KMS-11 (cell line): ENCODE measurements around the gene RBM11.

Experiments used
- H2AFZ ChIP-seq: fragments of 200-600 bp; sonication (generic); 2 replicates; pipeline ENCODE4 v1.6.1; 2016; ENCODE audit warnings: antibody characterized with exemption, mixed run types, low read depth
- H3K27ac ChIP-seq: fragments of 200-600 bp; sonication (generic); 2 replicates; pipeline ENCODE4 v1.6.1; 2016; ENCODE audit warnings: mild to moderate bottlenecking, mixed run types
- H3K27me3 ChIP-seq: fragments of 200-600 bp; sonication (generic); 2 replicates; pipeline ENCODE4 v1.6.1; 2017; ENCODE audit warnings: mild to moderate bottlenecking, low read depth, mixed run types, moderate library complexity; ENCODE audit not compliant: insufficient read depth
- H3K36me3 ChIP-seq: fragments of 200-600 bp; sonication (generic); 2 replicates; pipeline ENCODE4 v1.6.1; 2017; ENCODE audit warnings: mild to moderate bottlenecking, mixed run types; ENCODE audit not compliant: insufficient read depth
- H3K4me1 ChIP-seq: fragments of 200-600 bp; sonication (generic); 2 replicates; pipeline ENCODE4 v1.6.1; 2016; ENCODE audit warnings: mild to moderate bottlenecking, low read depth, mixed run types; ENCODE audit not compliant: poor library complexity, severe bottlenecking
- H3K4me2 ChIP-seq: fragments of 200-600 bp; sonication (generic); 2 replicates; pipeline ENCODE4 v1.7.0; 2016; ENCODE audit warnings: mild to moderate bottlenecking, mixed run types
- H3K4me3 ChIP-seq: fragments of 200-600 bp; sonication (generic); IDR thresholded peaks from 2 replicates; pipeline ENCODE4 v1.6.1; 2017; ENCODE audit warnings: low read depth, low read length, mixed read lengths; ENCODE audit not compliant: insufficient read depth
- H3K79me2 ChIP-seq: fragments of 200-600 bp; sonication (generic); 2 replicates; pipeline ENCODE4 v1.6.1; 2016; ENCODE audit warnings: low read depth, mixed run types; ENCODE audit not compliant: insufficient read depth
- H3K9ac ChIP-seq: fragments of 200-600 bp; sonication (generic); 2 replicates; pipeline ENCODE4 v1.6.1; 2016; ENCODE audit warnings: mild to moderate bottlenecking, mixed run types
- H4K20me1 ChIP-seq: fragments of 200-600 bp; sonication (generic); 2 replicates; pipeline ENCODE4 v1.6.1; 2016; ENCODE audit warnings: mild to moderate bottlenecking, mixed run types; ENCODE audit not compliant: insufficient read depth
- TF ChIP-seq, protein P1 (sequence below): fragments of 200-600 bp; sonication (generic); conservative IDR thresholded peaks from 2 replicates; pipeline ENCODE4 v1.6.1; 2017; ENCODE audit warnings: low read depth, mild to moderate bottlenecking, antibody characterized with exemption, low read length, moderate library complexity, mixed read lengths

RBM11 gene

DNA sequence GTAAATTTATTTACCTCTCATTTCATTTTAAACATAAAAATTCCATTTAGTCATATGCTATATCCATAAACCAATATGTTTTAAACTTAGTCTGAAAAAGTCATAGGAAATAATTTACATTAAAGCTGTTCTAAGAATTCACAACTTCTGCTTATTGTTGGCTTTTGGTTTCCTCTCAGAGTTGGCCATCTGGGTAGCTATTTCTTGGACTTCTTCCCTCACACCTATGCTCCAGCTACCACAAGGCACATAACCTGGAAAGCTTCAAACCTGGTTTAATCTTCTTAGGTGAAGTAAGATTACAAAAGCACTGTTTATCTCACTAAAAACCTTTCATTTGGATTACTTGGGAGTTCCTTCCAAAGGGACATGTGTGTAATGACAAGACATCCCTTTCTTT, 29.8 kb downstream of the RBM11 start:
- H3K4me2 ChIP-seq, result no peak overlapping the region
- TF ChIP-seq, protein P1, sequence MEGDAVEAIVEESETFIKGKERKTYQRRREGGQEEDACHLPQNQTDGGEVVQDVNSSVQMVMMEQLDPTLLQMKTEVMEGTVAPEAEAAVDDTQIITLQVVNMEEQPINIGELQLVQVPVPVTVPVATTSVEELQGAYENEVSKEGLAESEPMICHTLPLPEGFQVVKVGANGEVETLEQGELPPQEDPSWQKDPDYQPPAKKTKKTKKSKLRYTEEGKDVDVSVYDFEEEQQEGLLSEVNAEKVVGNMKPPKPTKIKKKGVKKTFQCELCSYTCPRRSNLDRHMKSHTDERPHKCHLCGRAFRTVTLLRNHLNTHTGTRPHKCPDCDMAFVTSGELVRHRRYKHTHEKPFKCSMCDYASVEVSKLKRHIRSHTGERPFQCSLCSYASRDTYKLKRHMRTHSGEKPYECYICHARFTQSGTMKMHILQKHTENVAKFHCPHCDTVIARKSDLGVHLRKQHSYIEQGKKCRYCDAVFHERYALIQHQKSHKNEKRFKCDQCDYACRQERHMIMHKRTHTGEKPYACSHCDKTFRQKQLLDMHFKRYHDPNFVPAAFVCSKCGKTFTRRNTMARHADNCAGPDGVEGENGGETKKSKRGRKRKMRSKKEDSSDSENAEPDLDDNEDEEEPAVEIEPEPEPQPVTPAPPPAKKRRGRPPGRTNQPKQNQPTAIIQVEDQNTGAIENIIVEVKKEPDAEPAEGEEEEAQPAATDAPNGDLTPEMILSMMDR, result no peak
- no peaks in the 10 kb centered on the region for H3K36me3 ChIP-seq
- H3K4me3 ChIP-seq, result no peak overlapping the region
- H3K4me1 ChIP-seq, result no peaks in the 10 kb centered on the region
- no peak overlapping the region for H2AFZ ChIP-seq
- no peak overlapping the region for H3K9ac ChIP-seq
- no peaks in the 10 kb centered on the region for H3K79me2 ChIP-seq
- no peaks in the 10 kb centered on the region for H4K20me1 ChIP-seq
- H3K27me3 ChIP-seq, result no peaks in the 10 kb centered on the region
- H3K27ac ChIP-seq, result no peak overlapping the region

DNA sequence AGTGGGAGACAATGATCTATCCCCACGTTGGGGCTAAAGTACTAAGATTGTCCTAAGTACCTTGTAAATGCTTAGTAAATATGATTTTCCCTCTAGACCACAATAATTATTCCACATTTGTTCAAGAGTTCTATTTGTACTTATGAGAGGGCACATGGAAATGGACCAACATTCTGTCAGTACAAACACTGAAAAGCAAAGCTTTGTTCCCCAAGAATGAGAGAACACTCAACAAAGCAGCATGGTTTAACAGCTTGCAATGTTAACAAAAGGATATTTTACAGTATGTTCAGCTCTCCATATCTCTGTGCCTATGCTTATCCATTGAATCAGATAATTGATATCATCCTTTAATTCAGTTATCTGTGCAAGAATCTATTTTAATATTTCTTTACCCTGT, 35.4 kb downstream of the RBM11 start:
- Histone ChIP-seq H3K36me3 (no peaks in the 10 kb centered on the region), H3K4me2 (no peak overlapping the region), H3K4me1 (no peaks in the 10 kb centered on the region), H3K9ac (no peak overlapping the region), H4K20me1 (no peaks in the 10 kb centered on the region), H3K79me2 (no peaks in the 10 kb centered on the region), H3K4me3 (no peak overlapping the region), H2AFZ (no peak overlapping the region), H3K27me3 (no peaks in the 10 kb centered on the region), H3K27ac (no peak overlapping the region)
- TF ChIP-seq, protein P1, result no peak

DNA sequence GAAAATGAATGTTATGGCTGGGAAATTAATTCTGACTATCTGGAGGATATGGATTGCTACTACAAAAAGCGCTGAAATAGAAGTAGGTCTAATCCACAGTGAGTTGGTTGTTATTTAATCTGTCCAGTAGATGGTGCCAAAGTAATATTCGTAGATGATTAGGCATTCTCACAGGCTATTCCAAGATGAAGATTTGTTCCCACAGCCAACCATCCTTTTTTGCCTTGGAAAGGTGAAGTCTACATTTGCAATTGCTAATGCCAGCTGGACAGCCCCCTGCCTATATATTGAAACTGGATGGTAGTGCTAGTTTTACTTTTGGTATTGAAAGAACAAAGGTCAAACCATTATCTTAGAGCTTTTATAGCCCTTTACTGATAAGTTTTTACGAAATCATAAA, 43.8 kb downstream of the RBM11 start:
- Histone ChIP-seq H3K4me1 (peaks cover 27% of the 10 kb centered on the region), H4K20me1 (no peaks in the 10 kb centered on the region), H3K27ac (no peak overlapping the region), H3K36me3 (no peaks in the 10 kb centered on the region), H3K79me2 (no peaks in the 10 kb centered on the region), H3K4me2 (no peak overlapping the region), H3K9ac (no peak overlapping the region), H3K27me3 (no peaks in the 10 kb centered on the region), H3K4me3 (no peak overlapping the region), H2AFZ (no peak overlapping the region)
- TF ChIP-seq, protein P1, result peak; percentile 85

DNA sequence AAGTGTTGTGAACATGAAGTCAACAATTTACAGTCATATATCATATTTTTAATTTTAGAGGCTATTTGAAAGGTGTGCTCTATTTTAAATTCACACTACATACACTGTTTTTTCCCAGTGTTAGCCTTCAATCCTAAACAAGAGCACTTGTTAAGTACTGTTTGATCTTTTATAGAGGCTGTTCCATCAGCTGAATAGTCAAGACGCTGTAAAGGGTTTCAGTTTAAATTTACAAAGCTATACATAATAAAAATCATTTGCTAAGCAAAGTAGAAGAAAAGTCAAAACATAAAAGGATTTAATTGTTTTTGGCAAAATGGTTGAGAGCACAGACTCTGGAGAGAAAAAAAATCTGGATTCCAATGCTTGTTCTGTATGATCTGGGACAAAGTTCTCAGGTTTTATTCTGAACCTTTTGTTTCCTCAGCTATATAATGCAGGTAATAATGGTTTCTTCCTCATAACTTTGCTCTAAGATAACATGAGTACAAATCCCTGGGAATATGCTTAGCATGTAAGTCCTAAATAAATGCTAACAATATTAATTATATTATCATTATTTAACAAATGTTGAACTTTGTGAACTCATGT, 44.3 kb downstream of the RBM11 start:
- no peaks in the 10 kb centered on the region for H3K79me2 ChIP-seq
- H3K4me1 ChIP-seq, result peaks cover 27% of the 10 kb centered on the region
- no peaks in the 10 kb centered on the region for H3K27me3 ChIP-seq
- no peak overlapping the region for H3K9ac ChIP-seq
- H3K27ac ChIP-seq, result no peak overlapping the region
- H4K20me1 ChIP-seq, result no peaks in the 10 kb centered on the region
- H2AFZ ChIP-seq, result no peak overlapping the region
- H3K36me3 ChIP-seq, result no peaks in the 10 kb centered on the region
- no peak overlapping the region for H3K4me3 ChIP-seq
- H3K4me2 ChIP-seq, result peak overlapping the region; percentile 41; the same call in 1 of the 2 replicates
- TF ChIP-seq, protein P1, result no peak
